ENCODE results near the gene WDR19. TPM values are rescaled to one million over a fixed set of nuclear protein-coding genes. Genes with fewer than 3 reads are reported as not detected.
"Not testable (repeated sequence)": the region's sequence is repeated elsewhere in the genome, so short reads cannot be mapped to it uniquely, and the experiment has no call there.

WDR19 gene
- total RNA-seq: 14.5 and 20.8 TPM in 2 replicates

DNA sequence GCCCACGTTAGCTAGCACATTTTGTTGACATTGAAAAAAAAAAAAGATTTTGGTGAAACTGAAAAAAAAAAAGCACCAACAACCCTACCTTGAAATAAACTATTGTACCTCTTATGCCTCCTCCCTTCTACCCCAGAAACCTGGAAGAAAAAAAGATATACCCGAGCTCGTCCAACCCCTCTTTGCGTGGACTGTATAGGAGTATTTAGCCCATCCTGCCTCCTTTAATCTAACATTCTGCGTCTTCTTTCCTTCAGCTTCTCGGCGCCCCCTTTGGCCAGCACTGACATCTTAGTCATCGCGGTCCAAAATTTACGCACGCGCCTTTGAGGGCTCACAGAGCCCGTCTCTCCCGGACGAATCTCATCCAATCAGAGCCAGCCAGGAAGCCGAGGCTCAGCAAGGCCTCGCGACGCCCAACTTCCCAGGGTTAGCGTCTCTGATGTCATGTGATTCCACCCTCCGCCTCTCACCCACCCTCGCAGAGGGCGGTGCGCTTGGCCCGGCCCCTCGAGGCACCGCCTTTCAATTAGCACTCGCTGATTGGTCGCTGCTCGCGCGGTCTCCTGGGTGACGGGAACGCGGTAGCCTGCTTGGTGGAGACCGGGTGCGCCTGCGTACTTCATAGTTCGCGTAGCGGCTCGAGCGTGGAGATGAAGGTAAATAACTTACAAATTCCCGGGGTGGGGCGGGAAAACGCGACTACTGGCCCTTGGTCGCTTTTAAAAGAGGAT is at the start of gene WDR19:
Gene WDR19, plus strand, starts transcription at position 625 of the 734 bp plus-strand sequence. Its CDS starts 29 bp downstream, at position 654.
- no peaks in the 10 kb centered on the region for H3K36me3 ChIP-seq (ENCODE audit: control insufficient read depth, insufficient read depth, low read length)
- no peaks in the 10 kb centered on the region for H3K27me3 ChIP-seq (ENCODE audit: control insufficient read depth, insufficient read depth, low read length)
- peak; percentile 98 for DNase-seq (ENCODE audit: low read depth)
- peak within 1 kb of the TSS; percentile 69 for H3K4me3 ChIP-seq (ENCODE audit: low read depth, low read length)
- TF ChIP-seq, protein P1, sequence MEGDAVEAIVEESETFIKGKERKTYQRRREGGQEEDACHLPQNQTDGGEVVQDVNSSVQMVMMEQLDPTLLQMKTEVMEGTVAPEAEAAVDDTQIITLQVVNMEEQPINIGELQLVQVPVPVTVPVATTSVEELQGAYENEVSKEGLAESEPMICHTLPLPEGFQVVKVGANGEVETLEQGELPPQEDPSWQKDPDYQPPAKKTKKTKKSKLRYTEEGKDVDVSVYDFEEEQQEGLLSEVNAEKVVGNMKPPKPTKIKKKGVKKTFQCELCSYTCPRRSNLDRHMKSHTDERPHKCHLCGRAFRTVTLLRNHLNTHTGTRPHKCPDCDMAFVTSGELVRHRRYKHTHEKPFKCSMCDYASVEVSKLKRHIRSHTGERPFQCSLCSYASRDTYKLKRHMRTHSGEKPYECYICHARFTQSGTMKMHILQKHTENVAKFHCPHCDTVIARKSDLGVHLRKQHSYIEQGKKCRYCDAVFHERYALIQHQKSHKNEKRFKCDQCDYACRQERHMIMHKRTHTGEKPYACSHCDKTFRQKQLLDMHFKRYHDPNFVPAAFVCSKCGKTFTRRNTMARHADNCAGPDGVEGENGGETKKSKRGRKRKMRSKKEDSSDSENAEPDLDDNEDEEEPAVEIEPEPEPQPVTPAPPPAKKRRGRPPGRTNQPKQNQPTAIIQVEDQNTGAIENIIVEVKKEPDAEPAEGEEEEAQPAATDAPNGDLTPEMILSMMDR (IDR thresholded peaks at IDR 0.05; ENCODE audit: insufficient read depth, low read length, severe bottlenecking): peak; percentile 39
- FAIRE-seq: peak; percentile 95

GRCh38 chr4:39133623-39134022 is 48.7 kb upstream of the WDR19 start:
- H3K4me3 ChIP-seq (ENCODE audit: low read depth, low read length): no peak overlapping the region
- DNase-seq (ENCODE audit: low read depth): no peak
- no peaks in the 10 kb centered on the region for H3K36me3 ChIP-seq (ENCODE audit: control insufficient read depth, insufficient read depth, low read length)
- no peak for FAIRE-seq
- no peaks in the 10 kb centered on the region for H3K27me3 ChIP-seq (ENCODE audit: control insufficient read depth, insufficient read depth, low read length)
- TF ChIP-seq, protein P1 (IDR thresholded peaks at IDR 0.05; ENCODE audit: insufficient read depth, low read length, severe bottlenecking): no peak

DNA sequence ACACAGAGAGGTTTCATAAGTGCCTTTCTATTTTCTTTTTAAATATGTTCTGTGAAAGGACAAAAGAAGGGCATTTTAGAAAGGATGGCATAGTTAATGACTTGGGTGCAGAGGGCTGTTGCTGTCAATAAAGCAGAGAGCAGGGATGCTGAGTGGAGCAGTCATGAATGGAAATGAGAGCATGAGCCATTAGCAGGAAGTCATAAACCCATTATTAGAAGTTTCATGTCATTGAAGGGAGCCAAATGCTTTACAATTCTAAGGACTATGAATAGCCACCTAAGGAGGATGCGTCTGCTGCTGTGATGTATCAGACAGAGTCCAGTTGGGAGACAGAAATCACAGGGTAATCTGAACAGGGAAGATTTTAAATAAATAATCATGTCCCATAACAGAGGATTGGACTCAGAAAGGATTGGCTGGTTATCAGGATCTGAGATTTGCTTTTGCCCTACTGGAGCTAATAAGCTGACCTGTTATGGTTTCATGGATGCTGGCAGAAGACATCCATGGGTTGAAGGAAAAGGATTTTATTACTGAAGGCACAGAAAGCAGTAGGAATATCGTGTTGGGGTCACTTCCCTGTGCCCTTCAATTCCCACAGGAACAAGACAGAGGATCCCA is 47.5 kb upstream of the WDR19 start:
- DNase-seq (ENCODE audit: low read depth) (no peak), FAIRE-seq (no peak)
- H3K27me3 ChIP-seq (ENCODE audit: control insufficient read depth, insufficient read depth, low read length): no peaks in the 10 kb centered on the region
- TF ChIP-seq, protein P1 (IDR thresholded peaks at IDR 0.05; ENCODE audit: insufficient read depth, low read length, severe bottlenecking): no peak
- H3K4me3 ChIP-seq (ENCODE audit: low read depth, low read length): no peak overlapping the region
- H3K36me3 ChIP-seq (ENCODE audit: control insufficient read depth, insufficient read depth, low read length): no peaks in the 10 kb centered on the region

- H3K27me3 ChIP-seq (ENCODE audit: control insufficient read depth, insufficient read depth, low read length); H3K4me3 ChIP-seq (ENCODE audit: low read depth, low read length); DNase-seq (ENCODE audit: low read depth); H3K36me3 ChIP-seq (ENCODE audit: control insufficient read depth, insufficient read depth, low read length); FAIRE-seq: not testable (repeated sequence)
Measured at GRCh38 chr4:39138227-39138626, 44.1 kb upstream of the WDR19 start.

- FAIRE-seq (no peak), DNase-seq (ENCODE audit: low read depth) (no peak)
- no peak overlapping the region for H3K4me3 ChIP-seq (ENCODE audit: low read depth, low read length)
- TF ChIP-seq, protein P1 (IDR thresholded peaks at IDR 0.05; ENCODE audit: insufficient read depth, low read length, severe bottlenecking): no peak
- no peaks in the 10 kb centered on the region for H3K36me3 ChIP-seq (ENCODE audit: control insufficient read depth, insufficient read depth, low read length)
- H3K27me3 ChIP-seq (ENCODE audit: control insufficient read depth, insufficient read depth, low read length): no peaks in the 10 kb centered on the region
Measured at GRCh38 chr4:39146211-39146610, 36.1 kb upstream of the WDR19 start.

DNA sequence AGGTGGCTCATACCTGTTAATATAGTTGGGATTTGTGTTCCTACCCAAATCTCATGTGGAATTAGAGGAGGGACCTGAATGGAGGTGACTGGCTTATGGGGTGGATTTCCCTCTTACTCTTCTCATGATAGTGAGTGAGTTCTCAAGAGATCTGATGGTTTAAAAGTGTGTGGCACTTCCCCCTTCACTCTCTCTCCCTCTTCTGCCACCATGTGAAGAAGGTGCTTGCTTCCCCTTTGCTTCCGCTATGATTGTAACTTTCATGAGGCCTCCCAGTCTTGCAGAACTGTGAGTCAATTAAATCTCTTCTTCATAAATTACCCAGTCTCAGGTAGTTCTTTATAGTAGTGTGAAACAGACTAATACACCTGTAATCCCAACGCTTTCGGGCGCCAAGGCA is 28.3 kb upstream of the WDR19 start:
- FAIRE-seq (no peak), DNase-seq (ENCODE audit: low read depth) (no peak)
- Histone ChIP-seq H3K36me3 (ENCODE audit: control insufficient read depth, insufficient read depth, low read length) (no peaks in the 10 kb centered on the region), H3K27me3 (ENCODE audit: control insufficient read depth, insufficient read depth, low read length) (no peaks in the 10 kb centered on the region), H3K4me3 (ENCODE audit: low read depth, low read length) (no peak overlapping the region)
- TF ChIP-seq, protein P1 (IDR thresholded peaks at IDR 0.05; ENCODE audit: insufficient read depth, low read length, severe bottlenecking): no peak
